ENCODE measurements around the gene ESRP2. TPM values are rescaled to one million over a fixed set of nuclear protein-coding genes. Genes with fewer than 3 reads are reported as not detected.

ESRP2 gene
- total RNA-seq, 4 donors from 2014 or later: 0.42 to 2.4 (median 1.2) TPM

DNA sequence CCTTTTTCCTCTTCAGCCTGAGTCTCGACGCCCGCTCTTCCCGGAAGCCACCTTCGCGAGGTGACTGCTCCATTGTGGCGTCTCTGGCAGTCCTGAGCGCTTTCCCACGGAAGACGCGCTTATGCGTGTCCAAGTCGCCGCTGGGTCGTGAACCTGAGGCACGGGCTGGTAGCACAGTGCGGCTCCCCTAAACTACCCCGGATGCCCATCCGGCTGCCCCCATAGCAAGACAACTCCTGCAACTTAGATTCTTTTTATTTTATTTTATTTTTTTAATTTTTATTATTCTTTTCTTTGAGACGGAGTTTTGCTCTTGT, 2.1 kb upstream of the ESRP2 start:
- Histone ChIP-seq H3K4me1 (peaks cover 0 to 48% (median 10%) of the 10 kb centered on the region in 4 donors), H3K9me3 (no peaks in the 10 kb centered on the region), H3K36me3 (no peaks in the 10 kb centered on the region), H3K4me3 (peak overlapping the region; percentile 52 to 75 (median 61)), H3K27ac (peak overlapping the region; percentile 76 to 96 (median 88)), H3K27me3 (no peaks in the 10 kb centered on the region)
- WGBS, 2 donors: 11 to 16% methylated on average over 20 of the region's 20 CpGs
- TF ChIP-seq, protein P1, sequence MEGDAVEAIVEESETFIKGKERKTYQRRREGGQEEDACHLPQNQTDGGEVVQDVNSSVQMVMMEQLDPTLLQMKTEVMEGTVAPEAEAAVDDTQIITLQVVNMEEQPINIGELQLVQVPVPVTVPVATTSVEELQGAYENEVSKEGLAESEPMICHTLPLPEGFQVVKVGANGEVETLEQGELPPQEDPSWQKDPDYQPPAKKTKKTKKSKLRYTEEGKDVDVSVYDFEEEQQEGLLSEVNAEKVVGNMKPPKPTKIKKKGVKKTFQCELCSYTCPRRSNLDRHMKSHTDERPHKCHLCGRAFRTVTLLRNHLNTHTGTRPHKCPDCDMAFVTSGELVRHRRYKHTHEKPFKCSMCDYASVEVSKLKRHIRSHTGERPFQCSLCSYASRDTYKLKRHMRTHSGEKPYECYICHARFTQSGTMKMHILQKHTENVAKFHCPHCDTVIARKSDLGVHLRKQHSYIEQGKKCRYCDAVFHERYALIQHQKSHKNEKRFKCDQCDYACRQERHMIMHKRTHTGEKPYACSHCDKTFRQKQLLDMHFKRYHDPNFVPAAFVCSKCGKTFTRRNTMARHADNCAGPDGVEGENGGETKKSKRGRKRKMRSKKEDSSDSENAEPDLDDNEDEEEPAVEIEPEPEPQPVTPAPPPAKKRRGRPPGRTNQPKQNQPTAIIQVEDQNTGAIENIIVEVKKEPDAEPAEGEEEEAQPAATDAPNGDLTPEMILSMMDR (IDR thresholded peaks at IDR 0.05): no peak
- TF ChIP-seq EP300 (IDR thresholded peaks at IDR 0.05) (no peak), POLR2A (IDR thresholded peaks at IDR 0.05) (no peak)
- DNase-seq (ENCODE audit: low spot score in 2 of 2): no peak

DNA sequence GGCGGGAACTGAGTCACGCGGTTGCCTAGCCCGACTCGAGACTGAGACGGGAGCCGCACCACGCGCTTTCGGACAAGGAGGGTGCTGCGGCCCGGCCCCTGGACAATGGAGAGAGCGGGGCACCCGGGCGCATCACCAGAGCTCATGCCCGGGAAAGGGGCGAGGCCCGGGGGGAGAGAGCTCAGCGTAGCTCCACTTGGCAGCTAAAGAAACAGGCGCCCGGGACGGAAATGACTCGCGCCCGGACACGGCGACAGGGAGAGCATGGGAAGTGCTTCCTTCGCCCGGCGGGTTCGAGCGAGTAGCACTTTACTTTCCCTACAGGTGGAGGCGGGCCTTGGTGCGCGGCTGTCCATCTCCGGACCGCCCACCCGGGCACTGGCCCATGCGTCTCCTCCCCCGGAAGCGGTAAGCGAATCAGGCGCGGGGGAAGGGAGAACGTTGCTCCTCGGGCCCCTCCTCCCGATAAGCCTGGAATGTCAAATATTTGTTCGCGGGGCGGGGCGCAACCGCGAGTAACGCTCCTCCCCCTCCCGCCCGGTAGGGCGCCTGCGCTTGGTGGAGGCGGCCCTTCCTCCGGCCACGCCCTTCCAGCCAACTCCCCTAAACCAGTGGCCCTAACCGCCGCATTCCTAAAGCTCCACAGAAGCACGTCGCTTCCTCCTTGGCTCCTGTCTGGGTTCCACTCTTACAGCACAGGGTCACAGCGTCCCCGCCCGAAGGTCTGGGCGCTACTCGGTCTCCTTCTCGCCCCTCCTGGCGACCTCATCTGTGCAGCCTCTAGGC, 1.5 kb upstream of the ESRP2 start:
- Histone ChIP-seq H3K4me1 (peaks cover 0 to 48% (median 10%) of the 10 kb centered on the region in 4 donors), H3K36me3 (no peaks in the 10 kb centered on the region), H3K27ac (peak overlapping the region; percentile 85 to 96 (median 88)), H3K27me3 (no peaks in the 10 kb centered on the region), H3K9me3 (no peaks in the 10 kb centered on the region), H3K4me3 (peak overlapping the region; percentile 55 to 75 (median 61))
- 0% methylated on average over 56 to 63 of the region's 72 CpGs for WGBS, 2 donors
- TF ChIP-seq EP300 (IDR thresholded peaks at IDR 0.05): peak; percentile 97 to 99
- peak; percentile 85 to 89 for TF ChIP-seq POLR2A (IDR thresholded peaks at IDR 0.05)
- TF ChIP-seq, protein P1 (IDR thresholded peaks at IDR 0.05): peak in 2 of 5 experiments; percentile 25 to 33
- peak; percentile 97 to 98 for DNase-seq (ENCODE audit: low spot score in 2 of 2)

DNA sequence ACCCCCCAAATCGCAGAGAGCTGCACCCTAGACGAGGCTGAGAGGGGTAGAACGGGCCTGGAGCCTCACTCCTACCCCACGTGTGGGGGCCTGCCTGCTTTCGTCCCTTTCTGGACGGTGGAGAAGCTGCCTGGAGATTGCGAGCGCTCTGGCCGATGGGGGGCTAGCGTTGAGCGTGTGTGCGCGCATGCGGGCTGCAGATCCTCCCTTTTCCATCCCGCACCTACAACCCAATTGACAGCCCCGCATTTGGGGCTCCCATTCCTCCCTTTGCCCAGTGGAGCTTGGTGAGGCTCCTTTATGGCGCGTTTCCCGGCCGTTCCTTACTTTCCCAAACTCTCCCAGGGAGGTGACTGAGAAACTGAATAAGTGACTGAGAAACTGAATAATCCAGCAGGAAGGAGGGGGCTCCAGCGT, 907 bp upstream of the ESRP2 start:
- H3K4me3 ChIP-seq: peak overlapping the region; percentile 55 to 75 (median 61)
- WGBS, 2 donors: 6 to 21% methylated on average over 7 to 21 of the region's 21 CpGs
- H3K4me1 ChIP-seq: peaks cover 0 to 48% (median 10%) of the 10 kb centered on the region in 4 donors
- peaks cover 0 to 5% (median 0%) of the 10 kb centered on the region in 3 donors for H3K36me3 ChIP-seq
- no peaks in the 10 kb centered on the region for H3K27me3 ChIP-seq
- TF ChIP-seq, protein P1 (IDR thresholded peaks at IDR 0.05): no peak
- no peak for TF ChIP-seq POLR2A (IDR thresholded peaks at IDR 0.05)
- TF ChIP-seq EP300 (IDR thresholded peaks at IDR 0.05): no peak
- H3K9me3 ChIP-seq: no peaks in the 10 kb centered on the region
- H3K27ac ChIP-seq: peak overlapping the region; percentile 85 to 96 (median 88)
- no peak for DNase-seq (ENCODE audit: low spot score in 2 of 2)

GRCh38 chr16:68236137-68236825, 354 bp upstream of the ESRP2 start:
- peak overlapping the region; percentile 85 to 96 (median 88) for H3K27ac ChIP-seq
- no peaks in the 10 kb centered on the region for H3K27me3 ChIP-seq
- DNase-seq (ENCODE audit: low spot score in 2 of 2): no peak
- no peak for TF ChIP-seq POLR2A (IDR thresholded peaks at IDR 0.05)
- no peak for TF ChIP-seq EP300 (IDR thresholded peaks at IDR 0.05)
- TF ChIP-seq, protein P1 (IDR thresholded peaks at IDR 0.05): no peak
- H3K4me3 ChIP-seq: peak overlapping the region; percentile 55 to 75 (median 61)
- 18 to 23% methylated on average over 15 to 40 of the region's 45 CpGs for WGBS, 2 donors
- H3K36me3 ChIP-seq: peaks cover 0 to 11% (median 0%) of the 10 kb centered on the region in 3 donors
- H3K4me1 ChIP-seq: peaks cover 0 to 48% (median 10%) of the 10 kb centered on the region in 4 donors
- H3K9me3 ChIP-seq: no peaks in the 10 kb centered on the region

Measured in tibial nerve (tissue), 4 donors.